ENCODE measurements around the gene PTGFRN. TPM values are rescaled to one million over a fixed set of nuclear protein-coding genes. Genes with fewer than 3 reads are reported as not detected.

PTGFRN gene
- total and polyA plus RNA-seq, 9 donors: 22.9 to 106 (median 65.8) TPM

GRCh38 chr1:116942344-116942743, 32.6 kb downstream of the PTGFRN start:
- Histone ChIP-seq H3K9me3 (no peaks in the 10 kb centered on the region), H3K4me1 (ENCODE audit: insufficient read depth) (peaks cover 2% of the 10 kb centered on the region), H3K36me3 (no peaks in the 10 kb centered on the region), H3K27ac (no peak overlapping the region), H3K4me3 (no peak overlapping the region), H3K27me3 (no peaks in the 10 kb centered on the region)
- no peak for DNase-seq
- 93 to 95% (median 93%) methylated on average over 1 of the region's 1 CpG for WGBS, 3 donors
- TF ChIP-seq CTCF (IDR thresholded peaks at IDR 0.05): no peak
- TF ChIP-seq EP300 (IDR thresholded peaks at IDR 0.05): no peak
- no peak for TF ChIP-seq POLR2A (IDR thresholded peaks at IDR 0.05)
- intact Hi-C loops (cut with DNase I): loop anchor here in 1 of 4 donors (5.0 kb wide), 1 partner anchor 90 kb away; no protein-coding TSS in a partner anchor

- WGBS, 3 donors: 32 to 47% (median 41%) methylated on average over 1 of the region's 1 CpG
- no peak for TF ChIP-seq EP300 (IDR thresholded peaks at IDR 0.05)
- no peak for TF ChIP-seq POLR2A (IDR thresholded peaks at IDR 0.05)
- TF ChIP-seq CTCF (IDR thresholded peaks at IDR 0.05): no peak
- H3K36me3 ChIP-seq: no peaks in the 10 kb centered on the region
- no peak overlapping the region for H3K4me3 ChIP-seq
- intact Hi-C loops (cut with DNase I): loop anchor here in 1 of 4 donors (5.0 kb wide), 1 partner anchor 91 kb away; no protein-coding TSS in a partner anchor
- no peak for DNase-seq
- peaks cover 2% of the 10 kb centered on the region for H3K4me1 ChIP-seq (ENCODE audit: insufficient read depth)
- no peaks in the 10 kb centered on the region for H3K27me3 ChIP-seq
- no peak overlapping the region for H3K27ac ChIP-seq
- no peaks in the 10 kb centered on the region for H3K9me3 ChIP-seq
These were observed 33.7 kb downstream of the PTGFRN start for GRCh38 chr1:116943438-116943837.

GRCh38 chr1:116944613-116945012, 34.9 kb downstream of the PTGFRN start:
- DNase-seq: no peak
- Histone ChIP-seq H3K36me3 (no peaks in the 10 kb centered on the region), H3K4me3 (no peak overlapping the region), H3K4me1 (ENCODE audit: insufficient read depth) (peaks cover 2% of the 10 kb centered on the region), H3K9me3 (no peaks in the 10 kb centered on the region), H3K27ac (no peak overlapping the region), H3K27me3 (no peaks in the 10 kb centered on the region)
- TF ChIP-seq POLR2A (IDR thresholded peaks at IDR 0.05) (no peak), EP300 (IDR thresholded peaks at IDR 0.05) (no peak), CTCF (IDR thresholded peaks at IDR 0.05) (no peak)
- intact Hi-C loops (cut with DNase I): loop anchor here in 1 of 4 donors (5.0 kb wide), 1 partner anchor 92 kb away; no protein-coding TSS in a partner anchor
- 91 to 95% (median 93%) methylated on average over 33 to 42 of the region's 42 CpGs for WGBS, 3 donors

GRCh38 chr1:116945421-116945820, 35.7 kb downstream of the PTGFRN start:
- WGBS, 3 donors: 79 to 87% (median 80%) methylated on average over 5 of the region's 5 CpGs
- Histone ChIP-seq H3K27me3 (no peaks in the 10 kb centered on the region), H3K9me3 (no peaks in the 10 kb centered on the region), H3K27ac (no peak overlapping the region), H3K4me3 (no peak overlapping the region), H3K36me3 (no peaks in the 10 kb centered on the region), H3K4me1 (ENCODE audit: insufficient read depth) (peaks cover 2% of the 10 kb centered on the region)
- intact Hi-C loops (cut with DNase I): no loop called here
- no peak for TF ChIP-seq POLR2A (IDR thresholded peaks at IDR 0.05)
- TF ChIP-seq EP300 (IDR thresholded peaks at IDR 0.05): no peak
- no peak for TF ChIP-seq CTCF (IDR thresholded peaks at IDR 0.05)
- no peak for DNase-seq
